K562 (cell line): ENCODE data around the gene UNC50. TPM values are rescaled to one million over a fixed set of nuclear protein-coding genes. Genes with fewer than 3 reads are reported as not detected.

Source experiments
- BMI1 ChIP-seq: fragments of 150-350 bp; IDR thresholded peaks from 2 replicates; pipeline ENCODE4 v1.6.1; 2014; ENCODE audit warnings: low read length
- CBX3 ChIP-seq, 2 experiments: IDR thresholded peaks; 1 replicate in 1 of 2; 2 replicates in 1 of 2; pipeline ENCODE4 v1.6.1; 2012; ENCODE audit warnings: inconsistent platforms in 2 of 2, low read length in 2 of 2, borderline replicate concordance in 1 of 2, control low read depth in 1 of 2
- CHD1 ChIP-seq: fragments of 200-600 bp; sonication (generic); IDR thresholded peaks from one replicate; pipeline ENCODE4 v1.6.1; 2012; ENCODE audit warnings: mild to moderate bottlenecking, moderate library complexity, low read length, inconsistent platforms
- HSF4 ChIP-seq: fragments of 250-450 bp; sonication (Bioruptor Pico); IDR thresholded peaks from 2 replicates; pipeline ENCODE4 v2.1.2; 2022; ENCODE audit warnings: mild to moderate bottlenecking, moderate library complexity, borderline replicate concordance
- IFI16 ChIP-seq: fragments of 250-450 bp; sonication (Bioruptor Pico); IDR thresholded peaks from 2 replicates; pipeline ENCODE4 v2.1.2; 2022; ENCODE audit warnings: mild to moderate bottlenecking, inconsistent platforms
- KHSRP ChIP-seq: fragments of 450-650 bp; IDR thresholded peaks from 2 replicates; pipeline ENCODE4 v1.6.1; 2017
- KLF1 ChIP-seq: fragments of 450-650 bp; IDR thresholded peaks from 2 replicates; pipeline ENCODE4 v1.6.1; 2016; ENCODE audit warnings: missing genetic modification characterization, missing compliant biosample characterization
- KLF10 ChIP-seq: fragments of 250-450 bp; sonication (Bioruptor Pico); IDR thresholded peaks from 2 replicates; pipeline ENCODE4 v1.6.1; 2021; ENCODE audit warnings: matching md5 sums
- MIER1 ChIP-seq: fragments of 450-650 bp; IDR thresholded peaks from 2 replicates; pipeline ENCODE4 v1.6.1; 2016; ENCODE audit warnings: antibody characterized with exemption, mild to moderate bottlenecking, low read depth
- PHTF2 ChIP-seq: fragments of 250-450 bp; sonication (Bioruptor Pico); IDR thresholded peaks from 2 replicates; pipeline ENCODE4 v1.5.0; 2021; ENCODE audit warnings: mild to moderate bottlenecking
- RUNX1 ChIP-seq: sonication (generic); IDR thresholded peaks from 2 replicates; pipeline ENCODE4 v1.6.1; 2016; ENCODE audit warnings: antibody characterized with exemption, low read depth
- STAG1 ChIP-seq: sonication (generic); formaldehyde crosslinking; IDR thresholded peaks from 2 replicates; pipeline ENCODE4 v1.5.0; 2020; ENCODE audit warnings: missing genetic modification reagents, borderline replicate concordance
- TCF7 ChIP-seq: sonication (generic); IDR thresholded peaks from 2 replicates; pipeline ENCODE4 v1.6.1; 2016; ENCODE audit warnings: antibody characterized with exemption, borderline replicate concordance
- ZNF134 ChIP-seq: fragments of 250-450 bp; sonication (Bioruptor Pico); conservative IDR thresholded peaks from 2 replicates; pipeline ENCODE4 v1.4.0; 2020
- polyA plus RNA-seq, 8 experiments: library from polyadenylated mRNA; depleted of rRNA in 4 of 8; stranded (reverse) in 5 of 8; unstranded in 3 of 8; fragments of >200 nt; fragmentation: Nextera tagmentation in 2 of 8; fragmentation: Illumina TruSeq in 1 of 8; extraction: Ambion mirVana in 2 of 8; extraction: Trizol in 1 of 8; gene quantifications; 2 replicates each; pipeline versions ENCODE4 v1.2.1 to v1.2.3, GENCODE V29; 2011 to 2014; ENCODE audit warnings: inconsistent platforms in 1 of 8, missing spikeins in 1 of 8
- total RNA-seq, 7 experiments: library from RNA; depleted of rRNA in 6 of 7; stranded (reverse); fragments of >200 nt in 6 of 7; fragmentation: Illumina TruSeq in 2 of 7; extraction: Trizol in 2 of 7; gene quantifications; 2 replicates each; pipeline versions ENCODE4 v1.2.1 to v1.2.3, GENCODE V29; 2011 to 2021; ENCODE audit warnings: low replicate concordance in 1 of 7
- TF ChIP-seq, protein P1 (sequence below): fragments of 250-450 bp; sonication (Bioruptor Pico); IDR thresholded peaks from 2 replicates; pipeline ENCODE4 v1.9.0; 2021; ENCODE audit warnings: mild to moderate bottlenecking, inconsistent platforms
- TF ChIP-seq, protein P2 (sequence below): fragments of 250-450 bp; sonication (Bioruptor Pico); IDR thresholded peaks from 2 replicates; pipeline ENCODE4 v1.5.0; 2021; ENCODE audit warnings: mild to moderate bottlenecking, moderate library complexity

The UNC50 gene
- total and polyA plus RNA-seq, 9 of the 15 experiments (the other 6 are each of a cell fraction or from before 2014, with no cell fraction given), result 30.0 to 52.9 (median 35.9) TPM

DNA sequence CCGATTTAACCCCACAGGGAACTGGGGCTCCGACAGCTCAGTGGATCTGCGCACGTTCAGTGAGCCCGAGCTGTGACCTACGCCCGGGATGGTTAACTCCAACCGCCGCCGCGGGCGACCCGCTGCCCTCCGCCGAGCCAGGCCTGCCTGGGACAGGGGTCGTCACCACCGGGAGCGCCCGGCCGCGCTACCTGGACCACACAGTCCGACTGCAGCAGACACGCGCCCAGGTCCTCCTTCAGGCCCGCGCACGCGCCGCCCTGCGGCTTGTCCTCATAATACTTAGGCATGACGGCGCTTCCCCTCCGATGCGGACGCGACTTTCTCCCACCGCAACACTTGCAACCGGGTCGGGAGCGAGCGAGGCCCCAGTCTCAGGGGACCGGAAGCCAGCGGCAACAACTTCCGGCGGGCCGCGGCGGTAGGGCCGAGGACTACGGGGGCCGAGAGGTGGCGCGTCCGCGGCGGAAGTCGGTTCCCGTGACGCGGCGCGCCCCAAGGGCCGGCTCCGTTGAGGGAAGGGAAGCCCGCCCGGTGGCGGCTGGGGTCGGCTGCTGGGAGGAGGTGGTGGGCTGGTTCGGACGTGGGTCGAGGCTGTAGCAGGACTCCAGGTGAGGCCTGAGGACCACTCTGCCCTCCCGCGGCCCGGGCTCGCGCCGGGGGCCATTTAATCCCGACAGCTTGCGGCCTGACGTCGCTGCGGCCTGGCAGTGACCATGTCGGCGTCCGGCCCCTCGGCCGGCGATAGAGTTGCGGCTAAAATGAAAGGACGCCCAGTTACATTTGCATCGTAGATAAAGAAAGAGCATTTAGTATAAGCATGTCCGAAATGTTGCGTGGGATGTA is at the start of gene UNC50, which contains the start of gene COA5 (continued):
- TF ChIP-seq, protein P1, sequence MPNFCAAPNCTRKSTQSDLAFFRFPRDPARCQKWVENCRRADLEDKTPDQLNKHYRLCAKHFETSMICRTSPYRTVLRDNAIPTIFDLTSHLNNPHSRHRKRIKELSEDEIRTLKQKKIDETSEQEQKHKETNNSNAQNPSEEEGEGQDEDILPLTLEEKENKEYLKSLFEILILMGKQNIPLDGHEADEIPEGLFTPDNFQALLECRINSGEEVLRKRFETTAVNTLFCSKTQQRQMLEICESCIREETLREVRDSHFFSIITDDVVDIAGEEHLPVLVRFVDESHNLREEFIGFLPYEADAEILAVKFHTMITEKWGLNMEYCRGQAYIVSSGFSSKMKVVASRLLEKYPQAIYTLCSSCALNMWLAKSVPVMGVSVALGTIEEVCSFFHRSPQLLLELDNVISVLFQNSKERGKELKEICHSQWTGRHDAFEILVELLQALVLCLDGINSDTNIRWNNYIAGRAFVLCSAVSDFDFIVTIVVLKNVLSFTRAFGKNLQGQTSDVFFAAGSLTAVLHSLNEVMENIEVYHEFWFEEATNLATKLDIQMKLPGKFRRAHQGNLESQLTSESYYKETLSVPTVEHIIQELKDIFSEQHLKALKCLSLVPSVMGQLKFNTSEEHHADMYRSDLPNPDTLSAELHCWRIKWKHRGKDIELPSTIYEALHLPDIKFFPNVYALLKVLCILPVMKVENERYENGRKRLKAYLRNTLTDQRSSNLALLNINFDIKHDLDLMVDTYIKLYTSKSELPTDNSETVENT, result peak; percentile 40
- TF ChIP-seq BMI1 (no peak), IFI16 (no peak), RUNX1 (no peak), KLF10 (no peak), HSF4 (no peak), ZNF134 (CRISPR knock-in tag) (no peak), STAG1 (no peak; the same call in 1 of the 2 replicates), CBX3 (IDR thresholded peaks at IDR 0.05; ENCODE audit: borderline replicate concordance in 1 of 2, low read length in 2 of 2) (0 out of 3 replicates have a peak, but pooled peaks of 1 of the 2 experiments have one; percentile 12), MIER1 (no peak), PHTF2 (no peak), CHD1 (peak; percentile 66), KLF1 (tag) (no peak), TCF7 (0 out of 2 replicates have a peak, but pooled peaks have one; percentile 33), KHSRP (no peak)
- TF ChIP-seq, protein P2, sequence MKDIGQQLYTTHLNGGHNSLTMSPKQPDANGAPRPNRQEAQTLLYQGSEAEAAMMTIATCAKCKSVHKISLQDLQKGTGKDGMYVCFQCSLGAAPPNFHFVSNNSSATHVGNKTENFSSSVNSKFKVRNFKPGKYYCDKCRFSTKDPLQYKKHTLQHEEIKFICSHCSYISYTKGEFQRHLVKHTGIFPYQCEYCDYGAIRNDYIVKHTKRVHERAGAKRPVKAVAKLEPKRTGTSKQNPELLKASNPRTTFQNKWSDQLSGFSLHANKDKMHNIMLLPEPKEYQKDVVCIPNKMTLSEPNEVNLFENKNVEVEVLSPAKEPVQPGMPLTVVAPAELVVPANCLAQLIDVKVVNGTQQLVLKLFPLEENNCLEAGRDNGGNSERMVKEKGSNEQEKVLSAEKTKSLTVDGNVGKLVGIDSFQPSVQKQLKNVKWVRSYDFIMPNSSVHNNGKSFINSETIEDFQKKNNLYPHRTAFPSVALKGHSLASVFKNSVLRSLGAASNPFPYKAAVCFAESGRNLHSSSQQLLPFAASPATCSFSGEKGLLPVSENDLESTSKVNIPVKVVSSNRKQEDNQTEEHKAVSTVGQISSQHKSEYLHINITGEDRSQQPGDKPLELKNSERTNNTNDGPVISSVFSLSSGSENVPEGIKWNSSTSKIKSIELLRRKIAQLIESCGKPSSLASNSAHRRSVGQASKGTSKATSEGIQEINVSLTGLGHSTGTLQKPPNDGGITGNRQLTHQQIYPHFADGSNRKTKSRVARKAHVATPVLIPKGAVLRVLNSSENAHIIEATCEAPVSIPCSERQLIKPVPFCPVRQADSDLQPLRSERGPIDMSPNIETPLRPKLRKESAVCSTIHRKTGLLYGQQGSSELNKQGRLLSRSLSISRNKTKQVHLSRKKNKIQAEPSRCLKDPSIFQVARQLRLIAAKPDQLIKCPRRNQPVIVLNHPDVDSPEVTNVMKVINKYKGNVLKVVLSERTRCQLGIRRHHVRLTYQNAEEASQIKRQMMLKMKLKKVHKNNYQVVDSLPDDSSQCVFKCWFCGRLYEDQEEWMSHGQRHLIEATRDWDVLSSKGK (CRISPR knock-in tag), result no peak
